ENCODE measurements around the gene CDK2AP2.

DNA sequence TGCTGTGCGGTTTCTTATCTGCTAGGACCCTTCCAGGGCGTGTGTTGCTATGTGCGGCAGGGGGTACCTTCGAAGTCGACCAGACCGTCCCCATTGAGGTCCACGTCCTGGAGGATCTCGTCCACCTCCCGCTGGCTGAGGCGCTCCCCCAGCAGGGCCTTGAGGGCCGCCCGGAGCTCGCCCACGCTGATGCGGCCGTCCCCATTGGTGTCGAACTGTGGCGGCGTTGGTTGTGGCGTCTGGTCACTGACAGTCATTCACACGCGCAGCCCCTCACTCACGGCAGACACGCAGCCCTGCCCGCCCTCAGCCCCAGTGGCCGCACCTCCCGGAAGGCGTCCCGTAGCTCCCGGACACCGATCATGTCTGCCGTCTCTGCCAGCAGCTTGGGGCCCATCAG is 11.8 kb upstream of the CDK2AP2 start:
- TF ChIP-seq JUN (IDR thresholded peaks at IDR 0.05) (no peak), RAD21 (conservative IDR thresholded peaks at IDR 0.05 in 1 of 2, IDR thresholded peaks at IDR 0.05 in 1 of 2) (no peak), CEBPB (IDR thresholded peaks at IDR 0.05) (no peak)
